Large intestine (tissue), 3 donors: ENCODE data around the gene CAPZB. TPM values are rescaled to one million over a fixed set of nuclear protein-coding genes. Genes with fewer than 3 reads are reported as not detected.

Source experiments
- DNase-seq, 2 donors: peaks; one replicate each; pipeline versions ENCODE4 v3.0.0 to v3.0.0-alpha.2; 2013
- H3K27ac ChIP-seq: one replicate; pipeline ENCODE4 v1.5.1; 2013; ENCODE audit warnings: low read length
- H3K27me3 ChIP-seq: 2 replicates; pipeline ENCODE4 v1.6.1; 2013; ENCODE audit warnings: low read length; ENCODE audit not compliant: control insufficient read depth, insufficient read depth
- H3K36me3 ChIP-seq: 2 replicates; pipeline ENCODE4 v1.6.1; 2013; ENCODE audit warnings: low read length; ENCODE audit not compliant: control insufficient read depth, insufficient read depth
- H3K4me1 ChIP-seq: one replicate; pipeline ENCODE4 v1.6.1; 2013; ENCODE audit warnings: low read length; ENCODE audit not compliant: control insufficient read depth, insufficient read depth
- H3K4me3 ChIP-seq: one replicate; pipeline ENCODE4 v1.5.1; 2013; ENCODE audit warnings: low read length
- H3K9me3 ChIP-seq: one replicate; pipeline ENCODE4 v1.6.1; 2013; ENCODE audit warnings: mild to moderate bottlenecking, low read depth, low read length, moderate library complexity; ENCODE audit not compliant: control insufficient read depth
- WGBS: methylation state at CpG from one replicate; pipeline ENCODE4 v1.1.5; 2013; ENCODE audit warnings: low lambda C conversion rate; ENCODE audit not compliant: insufficient coverage; 5-methylcytosine and 5-hydroxymethylcytosine counted together
- polyA plus RNA-seq: library from polyadenylated mRNA; unstranded; fragments of 120-200 nt; gene quantifications from one replicate; pipeline ENCODE4 v1.2.1, GENCODE V29; 2013

The CAPZB gene
- polyA plus RNA-seq, 1 donor: 245 TPM

GRCh38 chr1:19484798-19485361, 459 bp downstream of the CAPZB start:
- Histone ChIP-seq H3K27ac (peak overlapping the region; percentile 85), H3K4me1 (peaks cover 34% of the 10 kb centered on the region), H3K4me3 (peak overlapping the region; percentile 98), H3K9me3 (no peaks in the 10 kb centered on the region), H3K36me3 (peaks cover 27% of the 10 kb centered on the region), H3K27me3 (no peaks in the 10 kb centered on the region)
- DNase-seq: peak in 1 of 2 donors; percentile 70
- WGBS: no CpG with 5 or more reads among the region's 29 CpGs

GRCh38 chr1:19484338-19484797, 971 bp downstream of the CAPZB start:
- Histone ChIP-seq H3K36me3 (peaks cover 27% of the 10 kb centered on the region), H3K9me3 (no peaks in the 10 kb centered on the region), H3K27me3 (no peaks in the 10 kb centered on the region), H3K27ac (peak overlapping the region; percentile 85), H3K4me1 (peaks cover 34% of the 10 kb centered on the region), H3K4me3 (peak overlapping the region; percentile 98)
- no CpG with 5 or more reads among the region's 32 CpGs for WGBS
- DNase-seq: peak in 1 of 2 donors; percentile 63

- peak overlapping the region; percentile 98 for H3K4me3 ChIP-seq
- peaks cover 34% of the 10 kb centered on the region for H3K4me1 ChIP-seq
- peaks cover 27% of the 10 kb centered on the region for H3K36me3 ChIP-seq
- peak overlapping the region; percentile 85 for H3K27ac ChIP-seq
- no peaks in the 10 kb centered on the region for H3K27me3 ChIP-seq
- no peak for DNase-seq
- H3K9me3 ChIP-seq: no peaks in the 10 kb centered on the region
- WGBS: no CpG with 5 or more reads among the region's 3 CpGs
These were observed 1.6 kb downstream of the CAPZB start for GRCh38 chr1:19483691-19484090.

DNA sequence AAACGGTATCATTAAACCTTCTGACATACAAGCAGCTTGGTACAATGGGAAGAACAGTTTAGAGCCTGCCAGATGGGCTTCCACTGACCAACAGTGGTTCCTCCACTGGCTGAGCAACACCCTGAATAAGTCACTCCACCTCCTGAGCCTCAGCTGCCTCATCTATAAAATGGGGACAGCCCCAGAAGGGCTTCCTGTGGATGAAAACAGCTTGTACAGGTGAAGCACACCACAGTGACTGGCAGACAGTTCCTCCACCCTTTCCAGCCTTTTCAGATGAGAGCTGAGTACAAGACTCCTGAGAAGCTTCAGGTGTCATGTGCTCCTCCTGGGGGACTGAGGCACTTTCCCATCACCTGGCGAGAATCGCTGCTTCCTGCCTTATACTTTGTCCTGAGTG, 2.1 kb downstream of the CAPZB start:
- Histone ChIP-seq H3K4me3 (no peak overlapping the region), H3K4me1 (peaks cover 34% of the 10 kb centered on the region), H3K36me3 (peaks cover 32% of the 10 kb centered on the region), H3K27ac (no peak overlapping the region), H3K9me3 (no peaks in the 10 kb centered on the region), H3K27me3 (no peaks in the 10 kb centered on the region)
- DNase-seq: no peak
- WGBS: no CpG with 5 or more reads among the region's 3 CpGs

DNA sequence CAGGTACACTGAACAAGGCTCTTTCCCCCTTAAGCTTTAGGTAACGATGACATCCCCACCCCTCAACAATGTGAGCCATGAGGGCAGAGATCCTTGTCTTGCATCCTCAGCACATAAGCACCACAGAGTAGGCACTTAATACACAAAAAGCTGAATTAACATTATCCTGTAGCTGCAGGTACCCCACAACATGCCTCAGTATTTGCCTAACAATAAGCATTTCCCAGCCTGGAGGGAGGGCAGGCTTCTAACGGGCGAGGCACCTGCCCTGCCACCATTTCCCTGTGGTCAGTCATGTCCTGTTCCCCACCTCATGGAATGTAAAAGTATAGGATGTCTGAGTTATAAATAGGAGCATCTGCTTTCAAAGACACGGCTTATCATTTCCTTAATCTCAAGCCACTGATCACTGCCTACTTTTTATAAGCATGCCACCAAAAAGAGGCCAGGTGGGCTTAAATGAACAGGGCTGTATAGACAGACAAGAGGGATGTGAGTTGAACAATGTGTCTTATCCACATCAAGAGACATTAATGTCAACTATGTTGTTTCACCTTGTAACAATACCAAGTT, 3.4 kb downstream of the CAPZB start:
- Histone ChIP-seq H3K36me3 (peaks cover 43% of the 10 kb centered on the region), H3K27me3 (no peaks in the 10 kb centered on the region), H3K27ac (no peak overlapping the region), H3K9me3 (no peaks in the 10 kb centered on the region), H3K4me1 (peaks cover 31% of the 10 kb centered on the region), H3K4me3 (no peak overlapping the region)
- WGBS: no CpG with 5 or more reads among the region's 4 CpGs
- DNase-seq: no peak

GRCh38 chr1:19480282-19480681, 5.1 kb downstream of the CAPZB start:
- Histone ChIP-seq H3K27ac (no peak overlapping the region), H3K36me3 (peaks cover 49% of the 10 kb centered on the region), H3K4me3 (no peak overlapping the region), H3K27me3 (no peaks in the 10 kb centered on the region), H3K9me3 (no peaks in the 10 kb centered on the region), H3K4me1 (peaks cover 27% of the 10 kb centered on the region)
- DNase-seq: no peak
- no CpG with 5 or more reads among the region's 6 CpGs for WGBS

- WGBS: no CpG with 5 or more reads among the region's 6 CpGs
- H3K36me3 ChIP-seq: peaks cover 52% of the 10 kb centered on the region
- H3K9me3 ChIP-seq: no peaks in the 10 kb centered on the region
- H3K4me1 ChIP-seq: peaks cover 27% of the 10 kb centered on the region
- DNase-seq: no peak
- no peak overlapping the region for H3K27ac ChIP-seq
- H3K4me3 ChIP-seq: no peak overlapping the region
- H3K27me3 ChIP-seq: no peaks in the 10 kb centered on the region
These were observed 5.8 kb downstream of the CAPZB start for GRCh38 chr1:19479351-19480120.

DNA sequence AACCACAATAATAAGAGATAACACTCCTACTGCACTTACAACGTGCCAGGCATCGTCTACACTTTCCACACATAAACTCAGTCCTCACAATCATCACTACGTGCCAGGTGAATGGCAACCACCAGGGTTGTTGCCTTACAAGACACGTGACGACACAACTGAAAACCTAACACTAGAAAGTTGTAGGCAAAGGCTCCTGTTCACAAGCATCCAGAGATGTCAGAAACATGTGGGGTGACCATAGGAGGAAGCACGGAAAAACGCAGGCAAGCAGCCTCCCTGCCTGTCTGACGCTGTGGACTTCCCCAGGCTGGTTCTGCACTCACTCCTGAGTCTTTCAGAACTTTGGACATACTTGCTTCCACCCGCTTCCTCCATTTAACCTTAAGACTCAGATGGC, 7.0 kb downstream of the CAPZB start:
- DNase-seq: no peak
- no peaks in the 10 kb centered on the region for H3K9me3 ChIP-seq
- H3K36me3 ChIP-seq: peaks cover 52% of the 10 kb centered on the region
- no peaks in the 10 kb centered on the region for H3K27me3 ChIP-seq
- H3K27ac ChIP-seq: no peak overlapping the region
- H3K4me3 ChIP-seq: no peak overlapping the region
- WGBS: 100% methylated on average over 1 of the region's 9 CpGs
- H3K4me1 ChIP-seq: peaks cover 18% of the 10 kb centered on the region

GRCh38 chr1:19477284-19478249, 7.8 kb downstream of the CAPZB start:
- no peak overlapping the region for H3K4me3 ChIP-seq
- peaks cover 50% of the 10 kb centered on the region for H3K36me3 ChIP-seq
- no CpG with 5 or more reads among the region's 11 CpGs for WGBS
- DNase-seq: no peak
- peaks cover 12% of the 10 kb centered on the region for H3K4me1 ChIP-seq
- no peak overlapping the region for H3K27ac ChIP-seq
- H3K9me3 ChIP-seq: no peaks in the 10 kb centered on the region
- no peaks in the 10 kb centered on the region for H3K27me3 ChIP-seq
